Measurements from ENCODE around the gene SLC25A13. TPM values are rescaled to one million over a fixed set of nuclear protein-coding genes. Genes with fewer than 3 reads are reported as not detected.

The SLC25A13 gene
- total RNA-seq, 1 donor from 2014 or later = 47.4 TPM

DNA sequence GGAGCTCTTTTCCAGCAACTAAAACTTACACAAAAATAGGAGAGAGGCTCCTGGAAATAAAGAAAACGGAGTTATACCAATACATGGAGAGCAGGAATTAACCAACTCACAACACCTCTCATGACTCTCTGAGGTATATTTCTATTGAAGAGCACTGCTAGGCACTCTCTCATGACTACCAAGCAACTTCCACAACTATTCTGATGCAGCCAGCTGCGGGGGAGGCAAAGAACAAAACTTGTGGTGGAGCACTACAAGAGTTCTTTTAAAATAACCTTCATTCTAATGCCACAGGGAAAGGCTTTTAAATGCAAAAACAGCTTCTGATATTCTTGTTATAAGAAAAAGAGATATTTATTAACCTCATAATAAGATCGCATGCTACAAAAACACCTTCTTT lies 140.7 kb downstream of the SLC25A13 start:
- Mint-ChIP-seq H3K4me3 (no peak overlapping the region), H3K27ac (peak overlapping the region; percentile 21), H3K36me3 (peaks cover 14% of the 10 kb centered on the region), H3K9me3 (no peaks in the 10 kb centered on the region), H3K4me1 (peaks cover 45% of the 10 kb centered on the region), H3K27me3 (ENCODE audit: low read depth) (no peaks in the 10 kb centered on the region)
- TF ChIP-seq, protein P1, sequence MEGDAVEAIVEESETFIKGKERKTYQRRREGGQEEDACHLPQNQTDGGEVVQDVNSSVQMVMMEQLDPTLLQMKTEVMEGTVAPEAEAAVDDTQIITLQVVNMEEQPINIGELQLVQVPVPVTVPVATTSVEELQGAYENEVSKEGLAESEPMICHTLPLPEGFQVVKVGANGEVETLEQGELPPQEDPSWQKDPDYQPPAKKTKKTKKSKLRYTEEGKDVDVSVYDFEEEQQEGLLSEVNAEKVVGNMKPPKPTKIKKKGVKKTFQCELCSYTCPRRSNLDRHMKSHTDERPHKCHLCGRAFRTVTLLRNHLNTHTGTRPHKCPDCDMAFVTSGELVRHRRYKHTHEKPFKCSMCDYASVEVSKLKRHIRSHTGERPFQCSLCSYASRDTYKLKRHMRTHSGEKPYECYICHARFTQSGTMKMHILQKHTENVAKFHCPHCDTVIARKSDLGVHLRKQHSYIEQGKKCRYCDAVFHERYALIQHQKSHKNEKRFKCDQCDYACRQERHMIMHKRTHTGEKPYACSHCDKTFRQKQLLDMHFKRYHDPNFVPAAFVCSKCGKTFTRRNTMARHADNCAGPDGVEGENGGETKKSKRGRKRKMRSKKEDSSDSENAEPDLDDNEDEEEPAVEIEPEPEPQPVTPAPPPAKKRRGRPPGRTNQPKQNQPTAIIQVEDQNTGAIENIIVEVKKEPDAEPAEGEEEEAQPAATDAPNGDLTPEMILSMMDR (IDR thresholded peaks at IDR 0.05; ENCODE audit: unreplicated experiment) = no peak
- no peak for DNase-seq (ENCODE audit: low spot score in 2 of 2, unreplicated experiment in 2 of 2)

DNA sequence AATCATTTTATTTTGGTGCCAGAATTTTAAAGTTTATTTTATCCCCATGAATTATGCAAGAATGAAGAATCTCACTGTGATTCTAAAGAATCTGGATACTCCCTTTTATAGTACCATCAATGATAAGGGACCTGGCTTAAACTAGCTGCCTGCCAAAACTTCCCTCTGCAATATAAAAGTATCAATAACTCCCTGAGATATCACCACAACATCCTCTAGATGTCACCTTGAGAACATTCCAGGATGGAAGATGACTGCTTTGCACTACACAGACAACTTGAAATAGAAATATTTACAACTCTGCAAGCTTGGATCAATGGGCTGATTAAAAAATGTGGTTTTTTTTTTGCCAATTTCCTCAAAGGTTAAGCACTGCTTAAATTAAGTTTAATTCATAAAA lies 142.1 kb downstream of the SLC25A13 start:
- Mint-ChIP-seq H3K4me1 (peaks cover 53% of the 10 kb centered on the region), H3K9me3 (no peaks in the 10 kb centered on the region), H3K36me3 (peaks cover 15% of the 10 kb centered on the region), H3K27me3 (ENCODE audit: low read depth) (no peaks in the 10 kb centered on the region), H3K4me3 (no peak overlapping the region), H3K27ac (peak overlapping the region; percentile 2)
- TF ChIP-seq, protein P1 (IDR thresholded peaks at IDR 0.05; ENCODE audit: unreplicated experiment) = no peak
- DNase-seq (ENCODE audit: low spot score in 2 of 2, unreplicated experiment in 2 of 2) = no peak

DNA sequence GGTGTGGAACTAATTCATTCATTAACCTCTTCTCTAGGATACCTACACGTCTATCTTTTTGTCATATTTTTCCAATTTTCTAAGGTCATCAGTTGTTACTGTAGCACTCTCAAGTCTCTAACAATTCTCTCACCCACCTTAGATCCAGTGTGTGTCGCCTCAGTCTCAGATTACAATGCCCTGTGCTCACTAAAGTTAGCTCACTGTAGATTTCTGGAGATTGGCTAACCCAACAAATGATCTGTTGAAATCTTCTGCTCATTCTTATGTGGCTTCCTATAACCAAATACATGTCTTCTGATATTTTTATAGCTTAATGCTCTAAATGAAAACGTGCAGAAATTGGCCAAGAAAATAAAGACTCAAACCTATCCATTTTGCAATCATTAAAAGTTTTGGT lies 142.6 kb downstream of the SLC25A13 start:
- Mint-ChIP-seq H3K4me3 (no peak overlapping the region), H3K4me1 (peaks cover 58% of the 10 kb centered on the region), H3K27ac (peak overlapping the region; percentile 70), H3K9me3 (no peaks in the 10 kb centered on the region), H3K27me3 (ENCODE audit: low read depth) (no peaks in the 10 kb centered on the region), H3K36me3 (peaks cover 12% of the 10 kb centered on the region)
- no peak for DNase-seq (ENCODE audit: low spot score in 2 of 2, unreplicated experiment in 2 of 2)
- TF ChIP-seq, protein P1 (IDR thresholded peaks at IDR 0.05; ENCODE audit: unreplicated experiment) = no peak

DNA sequence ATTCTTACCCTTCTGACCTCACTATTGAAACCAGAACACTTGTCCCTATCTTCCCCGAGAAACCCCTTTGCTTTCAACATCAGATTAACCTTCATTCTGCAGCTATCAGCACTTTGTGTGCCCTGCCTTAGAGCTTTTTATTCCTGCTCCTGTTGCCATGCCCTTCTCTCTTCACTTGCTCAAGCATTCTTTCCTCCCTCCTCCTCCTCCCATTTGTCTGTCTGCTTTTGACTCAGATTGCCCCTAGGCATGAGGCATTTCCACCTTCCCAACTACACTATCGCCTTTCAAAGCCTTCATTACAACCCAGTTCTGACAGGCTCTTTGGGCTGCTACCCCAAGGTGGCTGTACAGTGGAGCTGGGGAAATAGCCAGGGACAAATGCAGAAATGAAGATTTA lies 143.3 kb downstream of the SLC25A13 start:
- TF ChIP-seq, protein P1 (IDR thresholded peaks at IDR 0.05; ENCODE audit: unreplicated experiment) = no peak
- Mint-ChIP-seq H3K36me3 (peaks cover 6% of the 10 kb centered on the region), H3K4me1 (peaks cover 60% of the 10 kb centered on the region), H3K4me3 (no peak overlapping the region), H3K9me3 (no peaks in the 10 kb centered on the region), H3K27ac (peak overlapping the region; percentile 41), H3K27me3 (ENCODE audit: low read depth) (no peaks in the 10 kb centered on the region)
- DNase-seq (ENCODE audit: low spot score in 2 of 2, unreplicated experiment in 2 of 2) = no peak

DNA sequence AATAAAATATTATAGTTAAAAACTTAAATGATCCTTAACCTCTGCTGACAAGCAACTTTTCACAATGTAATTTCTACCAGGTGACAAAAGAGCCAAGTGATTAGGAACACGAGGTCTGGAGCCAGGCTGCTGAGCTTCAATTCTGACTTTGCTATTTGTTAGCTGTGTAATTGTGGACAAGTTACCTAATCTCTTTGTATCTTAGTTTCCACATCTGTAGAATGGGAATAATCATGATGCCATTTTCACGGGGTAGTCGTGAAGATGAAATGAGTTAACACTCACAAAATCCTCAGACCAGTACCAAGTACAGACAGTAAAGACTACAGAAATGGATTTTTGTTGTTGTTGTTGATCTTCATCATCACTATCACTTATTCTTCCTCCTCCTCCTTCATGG lies 144.5 kb downstream of the SLC25A13 start:
- DNase-seq (ENCODE audit: low spot score in 2 of 2, unreplicated experiment in 2 of 2) = no peak
- Mint-ChIP-seq H3K4me3 (no peak overlapping the region), H3K27ac (no peak overlapping the region), H3K36me3 (peaks cover 6% of the 10 kb centered on the region), H3K4me1 (peaks cover 51% of the 10 kb centered on the region), H3K27me3 (ENCODE audit: low read depth) (no peaks in the 10 kb centered on the region), H3K9me3 (no peaks in the 10 kb centered on the region)
- TF ChIP-seq, protein P1 (IDR thresholded peaks at IDR 0.05; ENCODE audit: unreplicated experiment) = no peak

DNA sequence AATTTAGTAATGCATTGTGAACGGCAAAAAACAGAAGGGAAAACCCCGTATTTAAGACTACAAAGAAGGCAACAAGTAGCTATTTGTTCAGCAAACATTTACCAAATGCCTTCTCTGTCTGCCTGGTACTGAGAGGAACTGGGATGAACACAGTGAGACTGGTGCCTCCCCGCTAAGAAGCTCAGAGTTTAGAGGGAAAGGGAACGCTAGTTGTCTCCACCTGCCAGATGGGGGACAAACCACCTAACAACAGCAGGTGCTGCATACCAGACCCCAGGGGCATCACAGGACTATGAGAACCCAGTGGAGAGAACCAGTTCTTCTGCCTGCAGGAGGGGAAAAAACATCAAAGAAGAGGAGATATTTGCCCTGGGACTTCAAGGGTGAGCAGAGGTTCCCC lies 147.1 kb downstream of the SLC25A13 start:
- Mint-ChIP-seq H3K4me1 (peaks cover 42% of the 10 kb centered on the region), H3K36me3 (peaks cover 6% of the 10 kb centered on the region), H3K27me3 (ENCODE audit: low read depth) (no peaks in the 10 kb centered on the region), H3K9me3 (no peaks in the 10 kb centered on the region), H3K4me3 (no peak overlapping the region), H3K27ac (peak overlapping the region; percentile 70)
- TF ChIP-seq, protein P1 (IDR thresholded peaks at IDR 0.05; ENCODE audit: unreplicated experiment) = no peak
- no peak for DNase-seq (ENCODE audit: low spot score in 2 of 2, unreplicated experiment in 2 of 2)
